SW 1271 (cell line): ENCODE measurements around the gene CST9.
"Not testable (repeated sequence)": the region's sequence is repeated elsewhere in the genome, so short reads cannot be mapped to it uniquely, and the experiment has no call there.

Experiments
- DNase-seq, 2 experiments: peaks; one replicate each; lab custom pipeline; 2025; lab: John Stamatoyannopoulos, UW

The CST9 gene

DNA sequence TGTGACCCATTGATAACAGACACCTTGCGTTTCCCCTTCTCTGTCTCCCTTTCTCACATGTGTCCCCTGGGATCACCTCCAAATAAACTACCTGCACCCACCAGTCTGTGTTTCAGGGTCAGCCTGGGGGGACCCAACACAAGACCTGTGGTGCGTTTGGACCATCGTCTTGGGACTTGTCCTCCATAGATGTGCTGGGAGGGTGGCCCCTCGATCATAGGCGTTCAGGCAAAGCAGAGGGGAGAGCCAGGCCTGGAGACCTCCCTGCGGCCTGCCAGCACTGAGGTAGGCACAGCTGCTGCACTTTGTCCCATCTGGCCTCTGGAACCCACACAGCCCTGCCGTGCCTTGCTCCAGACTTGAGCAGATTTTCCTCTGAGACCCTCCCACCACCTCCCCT lies 18.1 kb downstream of the CST9 start:
- DNase-seq = no peak

DNA sequence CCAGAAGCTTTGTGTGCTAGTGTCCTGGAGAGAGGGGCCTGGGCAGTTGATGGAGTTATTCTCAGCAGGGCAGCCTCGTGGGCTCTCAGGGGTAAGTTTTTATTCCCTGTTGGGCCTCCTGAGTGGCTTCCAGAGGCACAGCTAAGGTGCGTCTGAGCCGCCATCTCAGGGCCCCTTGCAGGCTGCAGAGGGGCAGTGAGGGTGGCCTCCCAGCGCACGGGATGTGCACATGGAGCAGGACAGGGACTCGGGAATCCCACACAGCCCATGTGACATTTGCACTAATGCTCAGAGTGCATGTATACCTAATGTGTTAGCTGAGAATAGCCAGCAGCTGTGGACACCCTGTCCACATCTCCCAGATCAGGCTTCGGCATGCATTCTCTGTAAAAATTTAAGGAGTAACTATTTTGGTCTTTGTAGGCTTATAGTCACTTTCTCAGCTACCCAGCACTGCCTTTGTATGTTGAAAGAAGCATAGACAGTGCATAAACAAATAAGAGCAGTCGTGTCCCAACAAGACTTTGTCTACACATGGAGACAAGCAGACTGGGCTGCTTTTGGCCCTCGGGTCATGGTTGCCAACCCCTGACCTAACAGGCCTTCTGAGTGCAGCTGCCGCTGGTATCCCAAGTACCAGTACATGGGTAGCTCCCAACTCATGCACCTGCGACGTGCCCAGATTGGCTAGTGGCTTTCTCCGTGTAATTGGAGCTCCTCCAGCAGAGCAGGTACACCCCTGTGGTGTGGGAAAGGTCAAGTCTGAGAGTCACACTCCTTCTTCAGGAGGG lies 18.8 kb downstream of the CST9 start:
- DNase-seq = no peak

DNA sequence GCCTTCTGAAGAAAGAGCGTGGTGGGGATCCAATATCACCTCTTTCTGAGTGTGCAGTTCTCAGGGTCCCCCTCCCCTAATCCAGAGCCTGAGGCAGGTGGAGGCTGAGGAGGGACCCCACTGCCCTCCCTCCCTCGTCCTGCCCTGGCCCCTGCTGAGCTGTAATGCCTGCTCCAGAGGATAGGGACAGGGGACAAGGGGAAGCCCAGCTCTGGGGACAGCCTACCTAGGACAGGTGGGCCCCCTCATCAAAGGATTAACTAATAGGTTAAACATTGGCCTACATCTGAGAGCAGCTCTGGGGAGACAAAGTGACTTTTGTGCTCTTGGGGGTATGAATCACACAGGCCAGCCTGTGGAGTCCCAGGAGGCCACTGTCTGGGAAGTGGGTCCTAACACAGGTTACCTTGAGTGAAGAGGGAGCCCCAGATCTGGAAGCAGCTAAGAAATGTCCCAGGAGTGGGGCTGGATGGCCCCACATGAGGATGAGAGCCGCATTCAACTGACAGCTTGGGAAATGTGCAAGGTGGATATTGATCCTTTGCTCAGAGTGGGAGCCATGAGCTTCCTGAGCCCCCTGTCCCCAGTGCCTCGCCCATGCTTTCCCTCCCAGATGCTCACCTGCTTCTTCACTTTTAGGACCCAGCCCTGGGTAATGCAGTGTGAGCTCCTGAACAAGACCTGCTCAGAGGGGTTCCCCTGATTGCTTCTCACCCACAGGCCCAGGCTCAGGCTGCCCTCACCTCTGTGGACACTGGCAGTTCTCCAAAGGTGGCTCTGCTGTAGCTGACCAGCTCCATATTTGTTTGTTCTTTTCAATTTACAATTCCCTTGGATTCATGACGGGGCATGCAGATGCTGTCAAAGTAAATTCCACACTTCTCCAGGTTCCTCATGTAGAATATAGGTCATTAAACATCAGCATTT lies 19.6 kb downstream of the CST9 start:
- DNase-seq = no peak

DNA sequence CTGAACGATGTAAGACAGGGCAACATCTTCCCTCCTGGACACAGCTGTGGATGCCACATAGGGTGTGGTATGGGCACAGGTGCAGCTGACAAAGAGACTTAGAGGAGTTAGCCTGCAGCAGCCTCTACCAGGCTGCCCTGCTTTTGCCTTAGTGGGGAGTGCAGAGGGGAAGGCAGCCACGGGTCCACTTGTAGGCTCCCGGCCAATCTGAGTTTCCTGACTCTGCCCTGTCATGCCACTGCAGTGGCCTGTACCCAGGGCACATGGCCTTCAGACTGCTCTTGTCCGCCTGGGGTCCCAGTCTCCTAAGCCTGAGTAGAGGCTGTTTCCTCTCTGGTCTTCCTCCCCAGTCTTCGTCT lies 20.3 kb downstream of the CST9 start:
- no peak for DNase-seq

GRCh38 chr20:23584434-23585199 lies 21.1 kb downstream of the CST9 start:
- DNase-seq = no peak

GRCh38 chr20:23583526-23583925 lies 22.2 kb downstream of the CST9 start:
- DNase-seq = peak; percentile 8 to 16

DNA sequence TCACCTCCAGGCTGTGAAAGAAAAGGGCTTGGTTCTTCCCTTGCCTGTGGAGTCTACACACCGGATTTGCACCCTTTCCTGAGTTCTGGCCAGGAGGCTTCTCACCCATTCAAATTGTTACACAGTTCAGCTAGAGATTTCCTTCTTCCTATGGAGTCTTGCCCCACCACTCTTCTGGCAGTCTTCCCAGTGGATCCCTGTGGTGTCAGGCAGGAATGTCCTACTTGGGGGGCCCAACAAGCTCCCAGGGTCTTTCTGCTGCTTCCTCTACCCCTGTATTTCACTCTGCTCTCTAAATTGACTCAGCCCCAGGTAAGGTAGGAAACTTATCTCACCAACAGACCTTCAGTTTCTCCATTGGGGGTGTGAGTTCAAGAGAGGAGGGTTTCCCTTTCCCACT lies 23.4 kb downstream of the CST9 start:
- no peak for DNase-seq

- not testable (repeated sequence) for DNase-seq
Measured at GRCh38 chr20:23581833-23582232, 23.9 kb downstream of the CST9 start.

- no peak for DNase-seq
Measured at GRCh38 chr20:23574977-23575376, 30.7 kb downstream of the CST9 start.

GRCh38 chr20:23570178-23570760 lies 35.4 kb downstream of the CST9 start:
- DNase-seq = no peak

DNA sequence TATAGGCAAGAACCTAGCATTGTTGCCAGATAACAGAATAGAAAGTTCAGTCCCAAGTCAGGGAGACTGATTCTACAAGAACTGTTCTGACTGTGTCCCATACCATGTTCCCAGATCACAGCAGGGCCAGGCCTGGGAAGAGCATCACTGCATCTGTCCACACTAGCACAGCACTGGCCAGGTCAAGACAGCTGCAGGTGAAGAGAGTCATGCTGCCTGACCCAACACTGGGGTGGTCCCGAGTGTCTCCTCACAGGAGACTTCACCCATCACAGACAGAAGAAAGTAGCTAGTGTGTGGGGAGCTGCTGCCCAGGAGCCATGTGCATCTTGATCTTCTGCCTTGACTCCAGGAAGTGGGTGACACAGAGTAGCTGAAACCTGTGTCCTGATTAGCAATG lies 36.1 kb downstream of the CST9 start:
- DNase-seq = no peak

- DNase-seq = no peak
Measured at GRCh38 chr20:23568971-23569330, 36.8 kb downstream of the CST9 start.

GRCh38 chr20:23568320-23568970 lies 37.3 kb downstream of the CST9 start, which contains the start of gene CST9L:
Gene CST9L, minus strand, starts transcription at chr20:23568484. Its CDS starts 34 bp downstream, at chr20:23568450.
- DNase-seq = no peak

DNA sequence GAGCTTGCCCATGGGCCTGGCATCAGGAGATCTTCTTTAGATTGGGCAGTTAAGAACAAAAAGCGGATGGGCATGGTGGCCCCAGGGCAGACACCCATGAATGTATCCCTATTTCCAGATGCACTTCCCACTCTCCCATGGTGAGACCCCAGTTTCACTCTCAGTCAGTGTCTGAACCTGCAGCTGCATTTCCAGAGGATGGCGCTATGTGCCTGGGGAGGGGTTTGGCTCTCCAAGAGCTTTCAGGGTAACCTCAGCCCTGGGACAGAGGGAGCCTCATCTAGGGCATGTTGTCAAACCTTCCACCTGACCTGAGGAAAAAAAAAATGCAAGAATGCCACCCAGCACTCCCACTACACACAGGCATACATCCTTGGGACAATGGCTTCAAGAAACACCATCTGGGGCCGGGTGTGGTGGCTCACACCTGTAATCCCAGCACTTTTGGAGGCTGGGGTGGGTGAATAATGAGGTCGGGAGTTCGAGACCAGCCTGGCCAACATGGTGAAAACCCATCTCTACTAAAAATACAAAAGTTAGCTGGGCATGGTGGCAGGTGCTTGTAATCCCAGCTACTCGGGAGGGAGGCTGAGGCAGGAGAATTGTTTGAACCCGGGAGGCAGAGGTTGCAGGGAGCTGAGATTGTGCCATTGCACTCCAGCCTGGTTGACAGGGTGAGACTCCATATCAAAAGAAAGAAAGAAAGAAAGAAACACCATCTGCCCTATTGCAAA lies 39.4 kb downstream of the CST9 start:
- DNase-seq = no peak

- DNase-seq = no peak
Measured at GRCh38 chr20:23565503-23566045, 40.1 kb downstream of the CST9 start.

GRCh38 chr20:23564927-23565326 lies 40.8 kb downstream of the CST9 start:
- no peak for DNase-seq

DNA sequence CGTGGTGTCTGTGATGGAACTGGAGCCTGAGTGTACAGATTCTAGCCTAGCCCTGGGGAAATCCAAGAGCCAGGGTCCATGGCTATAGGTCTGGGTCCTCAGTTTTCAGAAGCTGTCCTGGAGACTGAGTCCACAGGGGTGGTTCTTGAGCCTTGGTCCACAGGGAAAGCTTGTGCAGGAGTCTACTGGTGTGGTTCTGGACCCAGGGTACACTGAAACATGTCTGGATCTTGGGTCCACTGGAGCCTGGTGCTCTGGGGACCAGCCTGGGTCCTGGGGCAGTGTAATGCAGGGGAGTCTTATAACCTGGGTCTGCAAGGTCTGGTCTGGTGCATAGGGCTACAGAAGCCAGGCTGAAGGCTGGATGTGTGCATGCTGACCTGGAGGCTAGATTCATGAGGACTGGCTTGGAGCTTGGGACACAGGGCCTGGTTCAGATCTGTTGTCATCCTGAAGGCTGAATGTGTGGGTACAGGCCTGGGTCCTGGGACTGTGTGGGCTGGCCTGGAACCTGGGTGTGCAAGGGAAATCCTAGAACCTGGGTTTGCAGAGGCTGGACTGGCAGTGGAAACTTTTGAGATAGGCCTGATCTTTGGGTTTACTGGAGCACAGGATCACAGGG lies 42.9 kb downstream of the CST9 start:
- DNase-seq = no peak

DNA sequence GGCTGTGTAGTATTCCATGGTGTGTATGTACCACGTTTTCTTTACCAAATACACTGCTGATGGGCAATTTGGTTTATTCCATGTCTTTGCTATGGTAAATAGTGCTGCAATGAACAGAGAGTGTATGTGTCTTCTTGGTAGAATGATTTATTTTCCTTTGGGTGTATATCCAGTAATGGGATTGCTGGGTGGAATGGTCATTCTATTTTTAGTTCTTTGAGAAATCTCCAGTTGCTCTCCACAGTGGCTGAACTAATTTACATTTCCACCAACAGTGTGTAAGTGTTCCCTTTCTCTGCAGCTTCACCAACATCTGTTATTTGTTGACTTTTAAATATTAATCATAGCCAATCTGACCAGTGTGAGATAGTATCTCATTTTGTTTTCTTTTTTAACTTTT lies 51.3 kb downstream of the CST9 start:
- no peak for DNase-seq
